Measurements from ENCODE around the gene METTL14.

METTL14 gene

DNA sequence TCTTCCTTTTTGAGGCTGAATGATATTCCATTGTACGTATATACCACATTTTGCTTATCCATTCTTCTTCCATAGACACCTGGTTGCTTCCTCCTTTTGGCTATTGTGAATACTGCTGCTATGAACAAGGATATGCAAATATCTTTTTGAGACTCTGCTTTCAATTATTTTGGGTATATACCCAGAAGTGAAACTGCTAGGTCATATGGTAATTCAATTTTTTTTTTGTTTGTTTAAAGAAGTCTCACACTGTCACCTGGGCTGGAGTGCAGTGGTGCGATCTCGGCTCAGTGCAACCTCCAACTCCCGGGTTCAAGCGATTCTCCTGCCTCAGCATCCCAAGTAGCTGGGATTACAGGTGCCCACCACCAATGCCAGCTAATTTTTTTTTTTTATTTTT, 75.3 kb downstream of the METTL14 start:
- DNase-seq: no peak

DNA sequence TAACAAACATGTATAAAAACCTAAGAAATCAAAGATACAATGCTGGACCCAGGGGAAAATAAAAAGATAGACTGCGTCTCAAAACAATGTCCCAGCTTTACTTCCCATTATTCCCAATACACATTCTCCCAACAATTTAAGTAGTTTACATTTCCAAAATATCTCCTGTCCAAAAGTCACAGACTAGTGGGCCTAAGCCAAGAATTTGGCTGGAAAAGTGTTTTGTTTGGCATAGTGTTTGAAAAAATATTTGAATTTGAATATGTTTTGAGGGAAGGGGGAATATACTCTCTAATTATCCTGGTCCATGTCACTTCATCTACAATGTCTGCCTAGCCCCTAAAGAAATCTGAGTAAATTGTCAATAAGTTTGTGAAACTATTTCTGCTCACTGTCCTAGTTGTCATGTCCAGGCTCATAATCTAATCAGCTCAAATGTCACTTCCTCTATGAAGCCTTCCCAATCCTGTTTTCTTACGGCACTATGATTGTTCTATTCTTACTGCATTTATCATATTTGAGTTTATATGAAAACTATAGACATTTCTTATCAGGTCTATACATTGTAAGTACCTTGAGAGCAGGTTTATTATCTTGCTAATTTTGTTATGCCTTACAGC, 76.3 kb downstream of the METTL14 start:
- DNase-seq: no peak

DNA sequence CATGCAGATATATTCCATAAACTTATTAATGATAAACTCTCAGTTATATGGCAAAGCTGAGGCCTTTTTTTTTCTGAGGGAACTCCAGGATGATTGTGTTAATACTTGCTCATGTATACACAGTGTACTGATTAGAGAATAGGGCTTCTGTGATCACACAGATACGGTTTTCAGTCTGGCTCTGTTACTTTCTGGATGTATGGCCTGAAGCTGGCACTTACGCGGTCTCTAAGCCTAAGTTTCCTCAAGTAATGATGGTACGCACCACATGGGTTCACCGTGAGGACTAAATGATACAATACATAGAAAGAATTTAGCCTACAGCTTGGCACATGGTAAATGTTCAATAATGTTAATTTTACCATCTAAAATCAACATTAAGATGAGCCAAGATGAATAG, 77.0 kb downstream of the METTL14 start:
- no peak for DNase-seq

DNA sequence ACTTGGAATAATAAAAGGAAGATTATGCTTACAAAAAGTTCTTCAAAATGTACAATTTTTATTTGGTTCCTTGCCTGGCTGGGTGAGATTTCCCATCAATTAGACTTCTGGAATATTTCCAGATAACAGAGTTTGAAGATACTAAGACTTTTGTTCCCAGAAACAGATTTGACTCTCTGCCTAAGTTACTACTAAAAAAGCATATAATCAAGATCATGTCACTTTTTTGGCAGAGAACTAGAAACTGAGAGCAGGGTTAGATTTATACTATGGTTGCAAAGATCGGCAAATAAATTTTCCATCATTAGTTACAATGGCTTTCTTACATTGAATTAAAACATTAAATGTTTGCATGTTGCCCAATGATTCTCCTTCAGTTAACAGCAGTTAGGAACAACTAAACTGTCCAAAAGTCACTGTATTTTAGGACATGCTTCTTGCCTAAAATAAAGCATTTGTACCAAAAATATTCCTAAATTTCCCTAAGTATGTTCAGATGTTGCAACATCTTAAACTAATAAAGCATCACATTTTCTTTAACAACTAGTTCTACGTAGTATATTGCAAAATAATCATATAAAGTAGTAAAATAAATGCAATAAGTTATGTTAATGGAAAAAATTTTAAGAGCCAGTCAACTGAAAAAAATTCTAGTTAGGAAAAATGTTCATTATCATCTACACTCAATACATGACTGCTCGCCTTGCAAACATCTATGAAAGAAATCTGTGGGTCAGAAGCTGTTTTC, 77.7 kb downstream of the METTL14 start:
- DNase-seq: no peak

Measured in NCI-H2029 (cell line).